H1 (cell line): Measurements from ENCODE around the gene TMSB10. TPM values are rescaled to one million over a fixed set of nuclear protein-coding genes. Genes with fewer than 3 reads are reported as not detected.
A peak's percentile ranks its signal among the peaks of the same experiment; 100 is the strongest.

Source experiments
- CTCF ChIA-PET: fragments of 300-600 bp; sonication (Branson Sonifier 250); formaldehyde crosslinking; loops from one replicate; lab custom pipeline; 2021; ENCODE audit not compliant: partially characterized antibody; lab: Charles Lee
- POLR2A ChIA-PET: fragments of 300-600 bp; sonication (Branson Sonifier 250); formaldehyde crosslinking; loops from one replicate; lab custom pipeline; 2021; ENCODE audit warnings: inconsistent platforms; ENCODE audit not compliant: partially characterized antibody; lab: Charles Lee
- DNase-seq, 2 experiments: peaks; one replicate each; pipeline versions ENCODE4 v3.0.0 to v3.0.0-alpha.2; 2010 to 2022; ENCODE audit warnings: low spot score in 2 of 2, low read depth in 1 of 2, mixed read lengths in 1 of 2
- FAIRE-seq: peaks from 2 replicates; lab custom pipeline; 2011; peaks lifted over from hg19 to GRCh38; lab: Jason Lieb, UNC
- H2AFZ ChIP-seq: 2 replicates; pipeline ENCODE4 v1.8.1; 2012; ENCODE audit warnings: low read length, inconsistent platforms
- H2AK5ac ChIP-seq: 2 replicates; pipeline ENCODE4 v1.6.1; 2013; ENCODE audit warnings: low read depth, low read length
- H2BK120ac ChIP-seq: replicated peaks from 2 replicates; pipeline ENCODE3; 2013; ENCODE audit warnings: low read depth, low read length, inconsistent platforms
- H2BK12ac ChIP-seq: 2 replicates; pipeline ENCODE4 v1.6.1; 2013; ENCODE audit warnings: low read depth, low read length
- H2BK15ac ChIP-seq: 2 replicates; pipeline ENCODE4 v1.6.1; 2013; ENCODE audit warnings: low read length
- H2BK20ac ChIP-seq: 2 replicates; pipeline ENCODE4 v1.6.1; 2013; ENCODE audit warnings: low read length
- H2BK5ac ChIP-seq: 2 replicates; pipeline ENCODE4 v1.6.1; 2013; ENCODE audit warnings: low read depth, low read length
- H3K14ac ChIP-seq: 2 replicates; pipeline ENCODE4 v1.6.1; 2013; ENCODE audit warnings: inconsistent platforms; ENCODE audit not compliant: insufficient read length
- H3K18ac ChIP-seq: 2 replicates; pipeline ENCODE4 v1.6.1; 2013; ENCODE audit warnings: low read length; ENCODE audit errors: extremely low read depth
- H3K23ac ChIP-seq: 2 replicates; pipeline ENCODE4 v1.6.1; 2013; ENCODE audit warnings: inconsistent platforms; ENCODE audit not compliant: insufficient read length
- H3K23me2 ChIP-seq: 2 replicates; pipeline ENCODE4 v1.6.1; 2013; ENCODE audit warnings: low read depth, low read length
- H3K27ac ChIP-seq: 2 replicates; pipeline ENCODE4 v1.6.1; 2011; ENCODE audit warnings: low read depth, low read length, inconsistent platforms
- H3K27me3 ChIP-seq, 4 experiments: replicated peaks in 1 of 4; 1 replicate in 1 of 4; 2 replicates in 3 of 4; pipeline versions ENCODE4 v1.6.1 to v1.8.1; 2011 to 2013; ENCODE audit warnings: low read length in 3 of 4, mild to moderate bottlenecking in 3 of 4, inconsistent platforms in 2 of 4, mixed read lengths in 2 of 4, moderate library complexity in 1 of 4; ENCODE audit not compliant: control insufficient read depth in 3 of 4, insufficient read depth in 3 of 4; ENCODE audit errors: extremely low read depth in 1 of 4
- H3K36me3 ChIP-seq, 4 experiments: 2 replicates each; pipeline versions ENCODE4 v1.6.1 to v1.8.1; 2011 to 2013; ENCODE audit warnings: mild to moderate bottlenecking in 4 of 4, low read length in 3 of 4, moderate library complexity in 2 of 4, control low read depth in 1 of 4, inconsistent platforms in 1 of 4; ENCODE audit not compliant: insufficient read depth in 4 of 4, control insufficient read depth in 2 of 4
- H3K4ac ChIP-seq: replicated peaks from 2 replicates; pipeline ENCODE3; 2013; ENCODE audit warnings: low read length, low read depth, mixed read lengths, inconsistent platforms; ENCODE audit not compliant: insufficient read length
- H3K4me1 ChIP-seq, 4 experiments: replicated peaks in 1 of 4; 1 replicate in 1 of 4; 2 replicates in 3 of 4; pipeline versions ENCODE4 v1.6.1 to v1.8.1; 2011 to 2013; ENCODE audit warnings: low read length in 3 of 4, inconsistent platforms in 2 of 4, mixed read lengths in 1 of 4; ENCODE audit not compliant: insufficient read depth in 4 of 4, control insufficient read depth in 3 of 4
- H3K4me2 ChIP-seq, 2 experiments: 2 replicates each; pipeline versions ENCODE4 v1.6.1 to v1.8.1; 2011 to 2013; ENCODE audit warnings: low read depth in 2 of 2, low read length in 2 of 2, control low read depth in 1 of 2, inconsistent platforms in 1 of 2, mild to moderate bottlenecking in 1 of 2; ENCODE audit not compliant: insufficient read depth in 1 of 2
- H3K4me3 ChIP-seq, 4 experiments: fragments of 200-600, 300-600 bp in 1 of 4; sonication (generic), shearing (Covaris generic), sonication (Bioruptor Twin) in 1 of 4; 2 replicates each; pipeline versions ENCODE4 v1.5.1 to v1.8.1; 2011 to 2016; ENCODE audit warnings: low read length in 4 of 4, low read depth in 3 of 4, control low read depth in 2 of 4, inconsistent platforms in 2 of 4, mild to moderate bottlenecking in 2 of 4, mixed read lengths in 1 of 4, moderate library complexity in 1 of 4; ENCODE audit not compliant: insufficient read depth in 2 of 4; ENCODE audit errors: extremely low read depth in 1 of 4
- H3K56ac ChIP-seq: replicated peaks from 2 replicates; pipeline ENCODE3; 2013; ENCODE audit warnings: low read depth, mild to moderate bottlenecking, mixed read lengths, low read length, inconsistent platforms; ENCODE audit not compliant: insufficient read length
- H3K79me1 ChIP-seq: 2 replicates; pipeline ENCODE4 v1.6.1; 2013; ENCODE audit warnings: low read depth, low read length, control low read depth
- H3K79me2 ChIP-seq, 2 experiments: 2 replicates each; pipeline versions ENCODE4 v1.6.1 to v1.8.1; 2012 to 2013; ENCODE audit warnings: low read length in 2 of 2, mild to moderate bottlenecking in 2 of 2, inconsistent platforms in 1 of 2; ENCODE audit not compliant: insufficient read depth in 2 of 2, control insufficient read depth in 1 of 2
- H3K9ac ChIP-seq, 4 experiments: replicated peaks in 1 of 4; 1 replicate in 1 of 4; 2 replicates in 3 of 4; pipeline versions ENCODE4 v1.6.1 to v1.8.1; 2011 to 2013; ENCODE audit warnings: low read depth in 3 of 4, low read length in 3 of 4, control low read depth in 2 of 4, mild to moderate bottlenecking in 2 of 4, moderate library complexity in 2 of 4, inconsistent platforms in 1 of 4; ENCODE audit errors: extremely low read depth in 1 of 4
- H3K9me3 ChIP-seq, 2 experiments: 2 replicates each; pipeline versions ENCODE4 v1.6.1 to v1.8.1; 2012 to 2013; ENCODE audit warnings: mild to moderate bottlenecking in 2 of 2, moderate library complexity in 2 of 2, control low read depth in 1 of 2, inconsistent platforms in 1 of 2, low read depth in 1 of 2, low read length in 1 of 2, mixed read lengths in 1 of 2; ENCODE audit not compliant: insufficient read depth in 2 of 2
- H4K20me1 ChIP-seq, 2 experiments: replicated peaks in 1 of 2; 2 replicates each; pipeline versions ENCODE3 to v1.8.1; 2011 to 2013; ENCODE audit warnings: inconsistent platforms in 2 of 2, low read length in 2 of 2, mild to moderate bottlenecking in 1 of 2; ENCODE audit not compliant: insufficient read depth in 2 of 2, control insufficient read depth in 1 of 2
- H4K5ac ChIP-seq: 2 replicates; pipeline ENCODE4 v1.6.1; 2013; ENCODE audit warnings: low read length, low read depth, mixed read lengths, inconsistent platforms; ENCODE audit not compliant: insufficient read length
- H4K8ac ChIP-seq: 2 replicates; pipeline ENCODE4 v1.8.0; 2013; ENCODE audit warnings: mild to moderate bottlenecking, moderate library complexity, low read length, inconsistent platforms; ENCODE audit not compliant: insufficient read depth; ENCODE audit errors: extremely low read depth
- H4K91ac ChIP-seq: replicated peaks from 2 replicates; pipeline ENCODE3; 2013; ENCODE audit warnings: low read length, mixed read lengths, inconsistent platforms; ENCODE audit not compliant: insufficient read length
- BRCA1 ChIP-seq: IDR thresholded peaks from 2 replicates; pipeline ENCODE4 v1.6.1; 2012; ENCODE audit warnings: low read depth, low read length, improper control_type of control experiment
- CTBP2 ChIP-seq: IDR thresholded peaks from 2 replicates; pipeline ENCODE4 v1.7.0; 2011; ENCODE audit warnings: borderline replicate concordance, mild to moderate bottlenecking, moderate library complexity, mixed read lengths, low read length; ENCODE audit not compliant: insufficient read depth, insufficient read length
- GABPA ChIP-seq: IDR thresholded peaks from 2 replicates; pipeline ENCODE4 v1.6.1; 2011; ENCODE audit warnings: mild to moderate bottlenecking, low read length, moderate library complexity, borderline replicate concordance; ENCODE audit not compliant: insufficient read depth
- KDM4A ChIP-seq: IDR thresholded peaks from one replicate; pipeline ENCODE4 v1.7.1; 2012; ENCODE audit warnings: low read depth, mild to moderate bottlenecking, moderate library complexity, low read length, inconsistent platforms; ENCODE audit not compliant: severe bottlenecking
- KDM5A ChIP-seq: fragments of 200-600 bp; IDR thresholded peaks from 2 replicates; pipeline ENCODE4 v1.7.1; 2012; ENCODE audit warnings: mild to moderate bottlenecking, low read length, inconsistent platforms, mixed read lengths
- RFX5 ChIP-seq: IDR thresholded peaks from 2 replicates; pipeline ENCODE4 v1.6.1; 2011; ENCODE audit warnings: low read depth, low read length, improper control_type of control experiment, borderline replicate concordance
- RNF2 ChIP-seq: fragments of 200-900, 300-1000 bp; sonication (generic); IDR thresholded peaks from 2 replicates; pipeline ENCODE4 v1.7.1; 2016; ENCODE audit warnings: borderline replicate concordance, low read depth, mild to moderate bottlenecking, antibody characterized with exemption, low read length; ENCODE audit not compliant: poor library complexity, severe bottlenecking; ENCODE audit errors: missing control alignments
- RXRA ChIP-seq: IDR thresholded peaks from 2 replicates; pipeline ENCODE4 v1.6.1; 2011; ENCODE audit warnings: low read depth, mild to moderate bottlenecking, low read length, moderate library complexity; ENCODE audit not compliant: insufficient read depth
- SRF ChIP-seq: IDR thresholded peaks from 2 replicates; pipeline ENCODE4 v1.6.1; 2011; ENCODE audit warnings: mild to moderate bottlenecking, low read depth, low read length, moderate library complexity
- SUZ12 ChIP-seq: fragments of 200-600 bp; sonication (generic); IDR thresholded peaks from 2 replicates; pipeline ENCODE4 v1.6.1; 2012; ENCODE audit warnings: mild to moderate bottlenecking, inconsistent platforms, low read length, moderate library complexity, mixed read lengths
- TAF7 ChIP-seq: optimal IDR thresholded peaks from 2 replicates; pipeline ENCODE3; 2011; ENCODE audit warnings: low read depth, mild to moderate bottlenecking, inconsistent platforms, low read length, moderate library complexity, borderline replicate concordance
- TBP ChIP-seq: IDR thresholded peaks from 2 replicates; pipeline ENCODE4 v1.6.1; 2011; ENCODE audit warnings: low read depth, low read length, improper control_type of control experiment
- TCF12 ChIP-seq: IDR thresholded peaks from 2 replicates; pipeline ENCODE4 v1.6.1; 2011; ENCODE audit warnings: low read depth, mild to moderate bottlenecking, low read length
- WGBS, 2 experiments: shearing (Covaris generic) in 1 of 2; methylation state at CpG; one replicate each; pipeline versions ENCODE4 v1.1.6 to v1.1.7; 2013 to 2015; ENCODE audit warnings: low lambda C conversion rate in 2 of 2, mixed read lengths in 2 of 2, inconsistent platforms in 1 of 2, low coverage in 1 of 2, missing lambda C conversion rate in 1 of 2; ENCODE audit not compliant: insufficient replicate concordance in 2 of 2, insufficient coverage in 1 of 2, insufficient read length in 1 of 2; ENCODE audit errors: extremely low coverage in 1 of 2, missing lambda C conversion rate in 1 of 2; 5-methylcytosine and 5-hydroxymethylcytosine counted together
- polyA plus RNA-seq, 7 experiments: library from polyadenylated mRNA; depleted of rRNA in 3 of 7; stranded (reverse) in 5 of 7; unstranded in 2 of 7; fragments of >200 nt in 5 of 7; fragments of 200-250 nt in 2 of 7; gene quantifications; 1 replicate in 5 of 7; 2 replicates in 1 of 7; 4 replicates in 1 of 7; pipeline versions ENCODE4 v1.2.1 to v1.2.3, GENCODE V29; 2011 to 2013; ENCODE audit warnings: missing spikeins in 2 of 7, mixed read lengths in 2 of 7
- total RNA-seq: library from RNA; stranded (reverse); fragmentation: NEBNext Ultra II Directional; extraction: Animal tissue kit (Norgen Biotek cat#: 25700); gene quantifications from 2 replicates; pipeline ENCODE4 v1.2.1, GENCODE V29; 2021

The TMSB10 gene
- total and polyA plus RNA-seq, 2 of the 8 experiments (the other 6 are each of a cell fraction or from before 2014, with no cell fraction given): 593 to 1,075 TPM

DNA sequence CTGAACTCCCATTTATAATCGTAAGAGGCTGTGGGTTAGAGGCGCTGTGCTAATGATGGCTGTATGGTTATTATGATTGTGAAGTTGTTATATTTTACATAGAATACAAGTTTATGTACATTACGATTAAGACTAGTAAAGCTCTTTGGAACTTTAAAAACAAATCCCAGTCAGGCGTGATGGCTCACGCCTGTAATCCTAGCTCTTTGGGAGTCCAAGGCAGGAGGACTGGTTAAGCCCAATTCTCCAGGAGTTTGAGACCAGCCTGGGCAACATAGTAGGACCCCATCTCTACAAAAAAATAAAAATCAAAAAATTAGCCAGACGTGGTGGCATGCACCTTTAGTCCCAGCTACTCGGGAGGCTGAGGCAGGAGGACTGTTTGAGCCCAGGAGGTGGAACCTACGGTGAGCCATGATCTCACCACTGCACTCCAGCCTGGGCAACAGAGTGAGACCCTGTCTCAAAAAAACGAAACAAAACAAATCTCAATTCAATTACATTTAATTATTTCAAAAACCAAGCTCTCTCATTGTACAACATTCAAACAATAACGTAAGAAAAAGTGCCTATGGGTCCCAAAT lies 41.6 kb downstream of the TMSB10 start:
- FAIRE-seq (no peak), DNase-seq (no peak)
- H3K4me3 ChIP-seq: no peak overlapping the region
- no peaks in the 10 kb centered on the region for H3K27me3 ChIP-seq
- peaks cover 6 to 8% (median 6%) of the 10 kb centered on the region in 4 experiments; a peak in 6 of 7 replicates for H3K4me1 ChIP-seq
- 0 out of 2 replicates have a peak, but pooled peaks cover 2% of the 10 kb centered on the region for H3K23me2 ChIP-seq
- H3K9ac ChIP-seq: no peak overlapping the region
- H3K4ac ChIP-seq: no peak overlapping the region
- ChIA-PET CTCF (interaction anchor here (1.0 to 7.2 kb wide), 6 partner anchors 9 to 68 kb away, joined by 3 to 57 read pairs (median 4); no protein-coding TSS in a partner anchor), POLR2A (interaction anchor here (1.3 to 15.1 kb wide), 5 partner anchors 11 to 55 kb away, joined by 3 to 231 read pairs (median 4); no protein-coding TSS in a partner anchor)
- no peak overlapping the region for H3K56ac ChIP-seq
- no peak overlapping the region for H3K27ac ChIP-seq
- WGBS, 2 experiments: 80 to 100% methylated on average over 1 to 10 of the region's 10 CpGs
- no peaks in the 10 kb centered on the region for H3K9me3 ChIP-seq
- no peaks in the 10 kb centered on the region for H4K20me1 ChIP-seq
- H3K36me3 ChIP-seq: no peaks in the 10 kb centered on the region
- H3K18ac ChIP-seq: no peak overlapping the region
- H3K79me1 ChIP-seq: no peaks in the 10 kb centered on the region
- no peak overlapping the region for H3K4me2 ChIP-seq
- H2BK120ac ChIP-seq: no peak overlapping the region
- no peak overlapping the region for H2BK15ac ChIP-seq
- H2AK5ac ChIP-seq: no peak overlapping the region
- H3K79me2 ChIP-seq: no peaks in the 10 kb centered on the region
- no peak overlapping the region for H3K23ac ChIP-seq
- H2BK20ac ChIP-seq: no peak overlapping the region
- no peak overlapping the region for H4K5ac ChIP-seq
- H2BK5ac ChIP-seq: no peak overlapping the region
- H2BK12ac ChIP-seq: no peak overlapping the region
- peak overlapping the region; percentile 55 for H4K91ac ChIP-seq
- no peak overlapping the region for H4K8ac ChIP-seq
- H2AFZ ChIP-seq: no peak overlapping the region
- no peak overlapping the region for H3K14ac ChIP-seq
- TF ChIP-seq BRCA1 (no peak), SUZ12 (no peak), SRF (no peak), TBP (no peak), RXRA (no peak), KDM4A (no peak), TCF12 (no peak), GABPA (no peak), TAF7 (no peak), RNF2 (no peak), KDM5A (no peak), CTBP2 (no peak), RFX5 (no peak)
